Osteoblast (primary cell): Measurements from ENCODE around the gene CIDEA. TPM values are rescaled to one million over a fixed set of nuclear protein-coding genes. Genes with fewer than 3 reads are reported as not detected.
A peak's percentile ranks its signal among the peaks of the same experiment; 100 is the strongest.

Experiments
- DNase-seq: peaks from one replicate; pipeline ENCODE4 v3.0.0; 2011; ENCODE audit warnings: low spot score, mixed read lengths; ENCODE audit not compliant: insufficient read length; ENCODE audit errors: missing footprints
- H2AFZ ChIP-seq: 2 replicates; pipeline ENCODE4 v1.6.0; 2011; ENCODE audit warnings: mild to moderate bottlenecking, low read length
- H3K27ac ChIP-seq: 2 replicates; pipeline ENCODE4 v1.5.1; 2011; ENCODE audit warnings: mild to moderate bottlenecking, low read depth, low read length, moderate library complexity
- H3K27me3 ChIP-seq: 2 replicates; pipeline ENCODE4 v1.6.0; 2012; ENCODE audit warnings: mild to moderate bottlenecking, control low read depth, inconsistent platforms, low read length, moderate library complexity; ENCODE audit not compliant: insufficient read depth
- H3K36me3 ChIP-seq: 2 replicates; pipeline ENCODE4 v1.5.1; 2011; ENCODE audit warnings: mild to moderate bottlenecking, low read length, control low read depth, moderate library complexity; ENCODE audit not compliant: insufficient read depth
- H3K4me1 ChIP-seq: 2 replicates; pipeline ENCODE4 v1.5.1; 2011; ENCODE audit warnings: mild to moderate bottlenecking, low read length, control low read depth, moderate library complexity; ENCODE audit not compliant: insufficient read depth
- H3K4me2 ChIP-seq: 2 replicates; pipeline ENCODE4 v1.6.0; 2011; ENCODE audit warnings: mild to moderate bottlenecking, low read length; ENCODE audit not compliant: insufficient read depth
- H3K4me3 ChIP-seq: fragments of 200-600 bp; sonication (generic); 3 replicates; pipeline ENCODE4 v1.5.1; 2012; ENCODE audit warnings: mild to moderate bottlenecking, low read length, inconsistent platforms; ENCODE audit not compliant: insufficient read depth
- H3K79me2 ChIP-seq: 2 replicates; pipeline ENCODE4 v1.6.0; 2012; ENCODE audit warnings: mild to moderate bottlenecking, low read length, control low read depth, inconsistent platforms; ENCODE audit not compliant: insufficient read depth
- H3K9me3 ChIP-seq: 2 replicates; pipeline ENCODE4 v1.5.1; 2011; ENCODE audit warnings: low read depth, low read length, control low read depth
- H4K20me1 ChIP-seq: 2 replicates; pipeline ENCODE4 v1.6.0; 2012; ENCODE audit warnings: mild to moderate bottlenecking, low read length, control low read depth; ENCODE audit not compliant: insufficient read depth
- CTCF ChIP-seq: IDR thresholded peaks from 2 replicates; pipeline ENCODE4 v1.5.1; 2011; ENCODE audit warnings: mild to moderate bottlenecking, low read depth, low read length, moderate library complexity; ENCODE audit errors: extremely low read depth
- total RNA-seq: library from RNA; depleted of rRNA; stranded (reverse); fragments of >200 nt; gene quantifications from 2 replicates; pipeline ENCODE4 v1.2.3, GENCODE V29; 2012

The CIDEA gene
- total RNA-seq, 1 donor, result not detected

- H3K4me1 ChIP-seq, result peaks cover 43% of the 10 kb centered on the region
- H3K9me3 ChIP-seq, result no peaks in the 10 kb centered on the region
- H3K4me3 ChIP-seq, result peak overlapping the region; percentile 69
- TF ChIP-seq CTCF, result no peak
- H4K20me1 ChIP-seq, result no peaks in the 10 kb centered on the region
- peak overlapping the region; percentile 95 for H3K27ac ChIP-seq
- peaks cover 12% of the 10 kb centered on the region for H3K79me2 ChIP-seq
- H3K4me2 ChIP-seq, result peak overlapping the region; percentile 81
- H2AFZ ChIP-seq, result peak overlapping the region; percentile 89
- no peaks in the 10 kb centered on the region for H3K27me3 ChIP-seq
- DNase-seq, result peak; percentile 98
- H3K36me3 ChIP-seq, result no peaks in the 10 kb centered on the region
Observed at GRCh38 chr18:12278741-12279682, 24.9 kb downstream of the CIDEA start.

- no peaks in the 10 kb centered on the region for H3K9me3 ChIP-seq
- H3K4me1 ChIP-seq, result peaks cover 43% of the 10 kb centered on the region
- peak overlapping the region; percentile 81 for H3K4me2 ChIP-seq
- no peaks in the 10 kb centered on the region for H3K36me3 ChIP-seq
- no peaks in the 10 kb centered on the region for H3K27me3 ChIP-seq
- TF ChIP-seq CTCF, result no peak
- peak overlapping the region; percentile 89 for H2AFZ ChIP-seq
- H3K79me2 ChIP-seq, result peaks cover 12% of the 10 kb centered on the region
- H3K27ac ChIP-seq, result peak overlapping the region; percentile 95
- H3K4me3 ChIP-seq, result peak overlapping the region; percentile 69
- no peaks in the 10 kb centered on the region for H4K20me1 ChIP-seq
- DNase-seq, result no peak
Observed at GRCh38 chr18:12279781-12280531, 25.8 kb downstream of the CIDEA start.

- Histone ChIP-seq H3K36me3 (no peaks in the 10 kb centered on the region), H3K4me2 (peak overlapping the region; percentile 70), H3K27me3 (no peaks in the 10 kb centered on the region), H2AFZ (peak overlapping the region; percentile 81), H3K27ac (peak overlapping the region; percentile 92), H3K79me2 (peaks cover 12% of the 10 kb centered on the region), H3K9me3 (no peaks in the 10 kb centered on the region), H3K4me1 (peaks cover 43% of the 10 kb centered on the region), H3K4me3 (no peak overlapping the region), H4K20me1 (no peaks in the 10 kb centered on the region)
- TF ChIP-seq CTCF, result no peak
- no peak for DNase-seq
Observed at GRCh38 chr18:12281861-12282260, 27.7 kb downstream of the CIDEA start.
